Tibial artery (tissue), 4 donors: ENCODE data around the gene KLF1.
A peak's percentile ranks its signal among the peaks of the same experiment; 100 is the strongest.

Source experiments
- DNase-seq, 2 donors: peaks; one replicate each; pipeline ENCODE4 v3.0.0-alpha.2; 2019
- H3K27ac ChIP-seq, 2 donors: fragments of 200-600 bp; sonication (generic) in 1 of 2; 1 replicate in 1 of 2; 2 replicates in 1 of 2; pipeline ENCODE4 v1.5.1; 2018 to 2019; ENCODE audit warnings: mild to moderate bottlenecking in 1 of 2
- H3K27me3 ChIP-seq, 2 donors: fragments of 200-600 bp; sonication (generic) in 1 of 2; one replicate each; pipeline versions ENCODE4 v1.5.1 to v1.6.0; 2016 to 2019
- H3K36me3 ChIP-seq, 3 donors: fragments of 200-600 bp; sonication (generic) in 2 of 3; one replicate each; pipeline ENCODE4 v1.5.1; 2016 to 2019; ENCODE audit warnings: mild to moderate bottlenecking in 2 of 3
- H3K4me1 ChIP-seq, 4 donors: fragments of 200-600 bp; sonication (generic) in 2 of 4; 1 replicate in 3 of 4; 2 replicates in 1 of 4; pipeline ENCODE4 v1.5.1; 2016 to 2019
- H3K4me3 ChIP-seq, 2 donors: fragments of 200-600 bp; sonication (generic) in 1 of 2; 1 replicate in 1 of 2; 2 replicates in 1 of 2; pipeline ENCODE4 v1.5.1; 2018 to 2019; ENCODE audit warnings: mild to moderate bottlenecking in 2 of 2
- H3K9me3 ChIP-seq, 3 donors: fragments of 200-600 bp; sonication (generic) in 1 of 3; one replicate each; pipeline ENCODE4 v1.5.1; 2016 to 2019
- intact Hi-C: fragments of 100-400 bp; cut with DNase I; formaldehyde crosslinking; loops from one replicate; pipeline ENCODE4 v1.15.0; 2023; ENCODE audit warnings: low total_unique reads
- TF ChIP-seq, protein P1 (sequence below), 2 experiments: fragments of 200-600 bp in 1 of 2; fragments of 450-650 bp in 1 of 2; IDR thresholded peaks; one replicate each; pipeline ENCODE4 v1.5.1; 2017 to 2019; ENCODE audit warnings: antibody characterized with exemption in 2 of 2, mild to moderate bottlenecking in 1 of 2, moderate library complexity in 1 of 2

The KLF1 gene

DNA sequence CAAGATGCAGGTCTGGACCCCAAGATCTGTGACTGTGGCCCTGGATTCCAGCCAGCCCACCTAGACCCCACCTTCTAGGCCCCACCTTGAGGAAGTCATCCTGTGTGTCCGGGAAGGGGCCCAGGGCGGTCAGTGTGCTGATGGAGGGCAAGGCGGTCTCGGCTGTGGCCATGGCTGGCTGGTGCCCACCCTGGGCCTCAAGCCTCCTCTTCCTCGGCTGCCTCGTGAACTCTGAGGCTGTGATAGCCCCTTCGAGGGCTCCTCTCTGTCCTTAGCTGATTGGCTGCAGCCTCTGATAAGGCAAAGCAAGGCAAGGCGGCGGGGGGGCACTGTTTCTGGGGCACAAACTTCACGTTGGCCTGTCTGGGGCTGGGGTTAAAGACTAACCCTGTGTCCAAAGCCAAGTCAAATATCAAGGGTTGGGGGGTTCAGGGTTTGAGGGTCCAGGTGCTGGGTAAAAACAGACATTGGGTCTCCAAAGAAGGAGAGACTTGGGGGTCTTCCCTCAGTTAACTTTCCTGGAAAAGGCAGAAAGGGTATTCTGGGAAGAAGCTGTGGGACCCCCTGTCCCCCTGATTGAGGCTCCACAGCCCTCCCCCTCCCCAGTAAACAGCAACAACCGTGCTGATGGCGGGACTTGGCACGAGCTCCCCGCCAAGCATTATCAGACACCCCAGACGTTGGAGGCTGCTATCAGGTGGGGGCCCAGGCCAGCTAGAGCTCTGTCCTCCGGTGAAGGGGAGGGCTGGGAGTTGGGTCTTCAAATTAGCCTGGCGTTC lies at the start of gene KLF1:
TSS of gene KLF1 (minus strand) at position 233 of the 779 bp plus-strand sequence. CDS start at position 172, 61 bp downstream.
- Histone ChIP-seq H3K9me3 (peaks cover 0 to 13% (median 5%) of the 10 kb centered on the region in 3 donors), H3K27me3 (peaks cover 0 to 40% of the 10 kb centered on the region in 2 donors), H3K4me3 (peak within 1 kb of the TSS in 1 of 2 donors; percentile 27), H3K4me1 (peaks cover 0 to 31% (median 25%) of the 10 kb centered on the region in 4 donors), H3K36me3 (no peaks in the 10 kb centered on the region), H3K27ac (no peak within 1 kb of the TSS)
- TF ChIP-seq, protein P1, sequence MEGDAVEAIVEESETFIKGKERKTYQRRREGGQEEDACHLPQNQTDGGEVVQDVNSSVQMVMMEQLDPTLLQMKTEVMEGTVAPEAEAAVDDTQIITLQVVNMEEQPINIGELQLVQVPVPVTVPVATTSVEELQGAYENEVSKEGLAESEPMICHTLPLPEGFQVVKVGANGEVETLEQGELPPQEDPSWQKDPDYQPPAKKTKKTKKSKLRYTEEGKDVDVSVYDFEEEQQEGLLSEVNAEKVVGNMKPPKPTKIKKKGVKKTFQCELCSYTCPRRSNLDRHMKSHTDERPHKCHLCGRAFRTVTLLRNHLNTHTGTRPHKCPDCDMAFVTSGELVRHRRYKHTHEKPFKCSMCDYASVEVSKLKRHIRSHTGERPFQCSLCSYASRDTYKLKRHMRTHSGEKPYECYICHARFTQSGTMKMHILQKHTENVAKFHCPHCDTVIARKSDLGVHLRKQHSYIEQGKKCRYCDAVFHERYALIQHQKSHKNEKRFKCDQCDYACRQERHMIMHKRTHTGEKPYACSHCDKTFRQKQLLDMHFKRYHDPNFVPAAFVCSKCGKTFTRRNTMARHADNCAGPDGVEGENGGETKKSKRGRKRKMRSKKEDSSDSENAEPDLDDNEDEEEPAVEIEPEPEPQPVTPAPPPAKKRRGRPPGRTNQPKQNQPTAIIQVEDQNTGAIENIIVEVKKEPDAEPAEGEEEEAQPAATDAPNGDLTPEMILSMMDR (IDR thresholded peaks at IDR 0.05) = no peak
- intact Hi-C loops = loop anchor here (5.0 to 10.0 kb wide), 2 partner anchors 58 to 80 kb away; partner anchors contain the start of genes DAND5 and RAD23A
- no peak for DNase-seq

DNA sequence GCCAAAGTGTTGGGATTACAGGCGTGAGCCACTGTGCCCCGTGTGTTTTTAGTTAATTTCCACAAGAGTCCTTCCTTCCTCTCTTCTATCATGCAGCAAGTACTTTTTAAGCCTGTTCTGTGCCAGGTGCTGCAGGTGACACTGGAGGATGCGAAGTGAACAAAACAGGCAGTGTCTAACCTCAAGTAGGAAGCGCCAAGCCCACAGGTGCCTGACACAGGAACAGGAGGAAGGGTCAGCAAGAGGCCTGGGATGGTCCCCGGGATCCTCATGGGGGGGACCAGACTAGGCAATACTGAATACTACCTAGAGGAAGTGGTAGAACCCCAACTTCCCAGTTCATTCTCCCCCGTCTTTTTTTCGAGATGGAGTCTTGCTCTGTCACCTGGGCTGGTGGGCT lies 49.6 kb upstream of the KLF1 start:
- TF ChIP-seq, protein P1 (IDR thresholded peaks at IDR 0.05) = no peak
- Histone ChIP-seq H3K36me3 (peaks cover 17 to 19% (median 19%) of the 10 kb centered on the region in 3 donors), H3K4me3 (no peak overlapping the region), H3K27me3 (no peaks in the 10 kb centered on the region), H3K9me3 (no peaks in the 10 kb centered on the region), H3K4me1 (peaks cover 0 to 50% (median 43%) of the 10 kb centered on the region in 4 donors), H3K27ac (no peak overlapping the region)
- DNase-seq = no peak
- intact Hi-C loops = no loop called here

DNA sequence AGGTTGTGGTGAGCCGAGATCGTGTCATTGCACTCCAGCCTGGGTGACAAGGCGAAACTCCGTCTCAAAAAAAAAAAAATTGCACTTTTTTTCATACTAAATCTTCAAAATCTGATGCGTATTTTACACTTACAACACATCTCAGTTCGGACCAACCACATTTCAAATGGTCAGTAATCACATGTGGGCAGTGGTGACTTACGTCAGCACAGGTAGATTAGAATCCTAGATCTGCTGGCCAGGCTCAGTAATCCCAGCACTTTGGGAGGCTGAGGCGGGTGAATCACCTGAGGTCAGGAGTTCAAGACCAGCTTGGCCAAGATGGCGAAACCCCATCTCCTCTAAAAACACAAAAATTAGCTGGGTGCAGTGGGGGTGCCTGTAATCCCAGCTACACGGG lies 48.1 kb upstream of the KLF1 start:
- Histone ChIP-seq H3K9me3 (no peaks in the 10 kb centered on the region), H3K4me1 (peaks cover 0 to 36% (median 33%) of the 10 kb centered on the region in 4 donors), H3K27me3 (no peaks in the 10 kb centered on the region), H3K27ac (no peak overlapping the region), H3K4me3 (no peak overlapping the region), H3K36me3 (peaks cover 5 to 14% (median 9%) of the 10 kb centered on the region in 3 donors)
- TF ChIP-seq, protein P1 (IDR thresholded peaks at IDR 0.05) = no peak
- intact Hi-C loops = no loop called here
- DNase-seq = no peak

DNA sequence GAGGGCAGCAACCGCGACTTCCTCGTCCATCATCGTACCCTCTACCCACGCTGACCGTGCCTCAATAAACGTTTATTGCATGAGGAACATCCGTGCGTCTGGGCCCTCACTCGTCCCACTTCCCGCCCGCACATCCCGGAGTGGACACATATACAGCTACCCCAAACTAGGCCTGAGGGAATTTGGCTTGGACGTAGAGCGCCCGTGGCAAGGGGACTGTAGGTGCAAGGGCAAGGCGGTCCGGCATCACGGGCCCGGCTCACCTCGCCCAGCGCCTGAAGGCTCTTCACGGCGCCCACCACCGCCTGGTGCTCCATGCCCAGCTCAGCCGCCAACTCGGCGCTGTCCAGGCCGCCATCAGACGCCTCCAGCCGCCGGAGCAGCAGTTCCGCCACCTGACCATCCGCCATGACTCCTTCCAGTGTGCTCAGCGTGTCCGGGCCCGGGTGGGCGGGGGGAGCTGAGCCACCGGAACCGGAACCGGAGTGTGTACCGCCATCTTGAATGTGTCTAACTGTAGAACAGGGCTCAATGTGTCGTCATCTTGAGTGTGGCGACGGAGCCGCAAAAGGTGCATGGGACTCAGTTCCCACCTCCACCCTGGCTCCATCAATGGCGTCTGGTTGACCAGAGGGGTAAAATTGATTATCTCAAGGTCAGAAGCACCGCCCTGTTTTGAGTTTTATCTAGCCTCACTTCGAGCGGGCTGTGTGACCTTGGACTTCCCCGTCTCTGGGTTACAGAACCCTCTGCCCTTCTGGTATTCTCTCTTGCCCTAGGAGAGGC lies 46.5 kb upstream of the KLF1 start, which contains the start of gene FARSA:
TSS of gene FARSA (minus strand) at position 425 of the 786 bp plus-strand sequence. CDS start at position 410, 15 bp downstream.
- peak; percentile 93 to 96 for DNase-seq
- H3K4me3 ChIP-seq = peak within 1 kb of the TSS; percentile 91 to 99
- H3K36me3 ChIP-seq = peaks cover 16 to 26% (median 21%) of the 10 kb centered on the region in 3 donors
- H3K4me1 ChIP-seq = peaks cover 0 to 28% (median 25%) of the 10 kb centered on the region in 4 donors
- TF ChIP-seq, protein P1 (IDR thresholded peaks at IDR 0.05) = no peak
- intact Hi-C loops = no loop called here
- H3K27me3 ChIP-seq = no peaks in the 10 kb centered on the region
- peak within 1 kb of the TSS; percentile 85 to 86 for H3K27ac ChIP-seq
- H3K9me3 ChIP-seq = no peaks in the 10 kb centered on the region

DNA sequence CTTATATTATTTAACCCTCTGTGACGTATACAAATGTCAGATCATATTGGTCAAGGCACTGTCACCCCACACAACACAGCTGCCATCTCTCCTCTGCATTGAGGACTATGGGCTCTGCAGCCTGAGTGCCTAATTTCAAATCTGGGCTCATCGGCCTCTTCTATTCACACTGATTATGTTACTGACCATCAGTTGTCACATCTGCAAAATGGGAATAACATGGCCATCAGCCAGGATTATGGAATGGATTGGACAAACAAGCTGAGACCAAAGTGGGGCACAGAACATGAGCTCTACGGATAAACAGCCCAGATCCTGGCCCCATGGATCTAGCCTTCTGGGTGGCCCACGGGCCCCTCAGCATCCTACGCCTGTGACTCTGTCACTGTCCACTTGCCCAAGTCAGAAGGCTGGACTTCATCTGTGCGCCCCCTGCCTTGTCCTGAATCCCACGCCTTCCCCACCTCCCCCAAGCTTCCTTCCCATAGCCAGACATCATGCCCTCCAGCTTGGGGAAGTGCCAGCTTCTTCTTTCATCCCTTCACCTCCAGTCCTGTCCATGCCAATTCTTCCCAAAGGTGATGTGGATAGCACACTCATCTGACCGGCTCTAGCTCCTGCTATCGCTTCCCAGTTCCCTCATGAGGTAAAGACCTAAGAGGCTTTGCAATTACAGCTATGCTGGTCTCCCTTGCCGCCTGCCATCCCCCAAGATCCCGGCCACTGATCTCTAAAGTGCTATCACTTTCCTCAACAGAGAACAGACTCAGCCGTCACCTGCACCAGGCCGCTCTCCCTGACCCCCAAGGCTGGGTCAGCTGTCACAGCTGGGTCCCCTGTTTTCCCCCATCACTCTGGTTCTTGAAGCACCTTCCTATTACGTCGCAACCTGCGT lies 45.6 kb upstream of the KLF1 start:
- H3K9me3 ChIP-seq = no peaks in the 10 kb centered on the region
- DNase-seq = no peak
- intact Hi-C loops = no loop called here
- H3K4me1 ChIP-seq = peaks cover 0 to 23% (median 22%) of the 10 kb centered on the region in 4 donors
- peak overlapping the region; percentile 91 to 99 for H3K4me3 ChIP-seq
- H3K27ac ChIP-seq = peak overlapping the region; percentile 85 to 86
- H3K36me3 ChIP-seq = peaks cover 23 to 34% (median 29%) of the 10 kb centered on the region in 3 donors
- TF ChIP-seq, protein P1 (IDR thresholded peaks at IDR 0.05) = no peak
- no peaks in the 10 kb centered on the region for H3K27me3 ChIP-seq
